Colonic mucosa (tissue), 4 donors: ENCODE measurements around the gene RRAS. TPM values are rescaled to one million over a fixed set of nuclear protein-coding genes. Genes with fewer than 3 reads are reported as not detected.

Source experiments
- DNase-seq: peaks from one replicate; pipeline ENCODE4 v3.0.0-alpha.2; 2020
- H3K27ac ChIP-seq: fragments of 200-600 bp; one replicate; pipeline ENCODE4 v1.8.0; 2021
- H3K27me3 ChIP-seq: fragments of 200-600 bp; one replicate; pipeline ENCODE4 v1.8.0; 2021
- H3K36me3 ChIP-seq: fragments of 200-600 bp; one replicate; pipeline ENCODE4 v1.8.0; 2021
- H3K4me1 ChIP-seq: fragments of 200-600 bp; one replicate; pipeline ENCODE4 v1.8.0; 2021; ENCODE audit warnings: mild to moderate bottlenecking
- H3K4me3 ChIP-seq: fragments of 200-600 bp; one replicate; pipeline ENCODE4 v1.8.0; 2021
- H3K9ac ChIP-seq, 2 donors: one replicate each; pipeline ENCODE4 v1.7.0; 2013; ENCODE audit warnings: control low read depth in 2 of 2, low read depth in 2 of 2, low read length in 2 of 2
- H3K9me3 ChIP-seq: fragments of 200-600 bp; one replicate; pipeline ENCODE4 v1.8.0; 2021
- CTCF ChIP-seq: fragments of 200-600 bp; IDR thresholded peaks from one replicate; pipeline ENCODE4 v1.8.0; 2022; ENCODE audit warnings: antibody characterized with exemption, mild to moderate bottlenecking
- intact Hi-C: fragments of 100-400 bp; cut with DNase I; formaldehyde crosslinking; loops from one replicate; pipeline ENCODE4 v1.14.1; 2022
- total RNA-seq, 2 donors: library from RNA; stranded (reverse); fragmentation: NEBNext Ultra II Directional in 1 of 2; extraction: Animal tissue kit (Norgen Biotek cat#: 25700) in 1 of 2; gene quantifications; one replicate each; pipeline ENCODE4 v1.2.1, GENCODE V29; 2021
- donor health status: healthy.
- donor health status: DM: no; HTN: no; CAD: no.
- donor health status: DM: no; HTN: no; CAD: no.

Gene RRAS
- total RNA-seq, 2 donors from 2014 or later = 45.7 to 62.2 TPM

GRCh38 chr19:49595819-49596404 is 44.0 kb downstream of the RRAS start:
- Histone ChIP-seq H3K9ac (no peak overlapping the region), H3K27ac (no peak overlapping the region), H3K9me3 (no peaks in the 10 kb centered on the region), H3K36me3 (peaks cover 13% of the 10 kb centered on the region), H3K4me1 (no peaks in the 10 kb centered on the region), H3K4me3 (no peak overlapping the region), H3K27me3 (no peaks in the 10 kb centered on the region)
- DNase-seq = no peak
- no peak for TF ChIP-seq CTCF
- intact Hi-C loops = no loop called here

- Histone ChIP-seq H3K36me3 (peaks cover 13% of the 10 kb centered on the region), H3K4me1 (no peaks in the 10 kb centered on the region), H3K4me3 (no peak overlapping the region), H3K9me3 (no peaks in the 10 kb centered on the region), H3K27ac (no peak overlapping the region), H3K9ac (no peak overlapping the region), H3K27me3 (no peaks in the 10 kb centered on the region)
- intact Hi-C loops = loop anchor here (5.0 kb wide), 1 partner anchor 42 kb away; no protein-coding TSS in a partner anchor
- no peak for TF ChIP-seq CTCF
- DNase-seq = peak; percentile 22
Observed at GRCh38 chr19:49594993-49595818, 44.7 kb downstream of the RRAS start.

GRCh38 chr19:49594157-49594992 is 45.6 kb downstream of the RRAS start:
- no peaks in the 10 kb centered on the region for H3K9me3 ChIP-seq
- H3K4me3 ChIP-seq = no peak overlapping the region
- H3K4me1 ChIP-seq = no peaks in the 10 kb centered on the region
- peaks cover 7% of the 10 kb centered on the region for H3K36me3 ChIP-seq
- peak overlapping the region in 1 of 2 donors; percentile 43 for H3K9ac ChIP-seq
- peak; percentile 22 for DNase-seq
- intact Hi-C loops = loop anchor here (5.0 kb wide), 1 partner anchor 43 kb away; no protein-coding TSS in a partner anchor
- no peak overlapping the region for H3K27ac ChIP-seq
- no peak for TF ChIP-seq CTCF
- H3K27me3 ChIP-seq = no peaks in the 10 kb centered on the region

GRCh38 chr19:49593233-49594113 is 46.5 kb downstream of the RRAS start:
- H3K27ac ChIP-seq = peak overlapping the region; percentile 91
- no peaks in the 10 kb centered on the region for H3K4me1 ChIP-seq
- H3K27me3 ChIP-seq = no peaks in the 10 kb centered on the region
- H3K4me3 ChIP-seq = peak overlapping the region; percentile 74
- H3K9me3 ChIP-seq = no peaks in the 10 kb centered on the region
- intact Hi-C loops = loop anchor here (5.0 kb wide), 1 partner anchor 44 kb away; no protein-coding TSS in a partner anchor
- H3K36me3 ChIP-seq = peaks cover 5% of the 10 kb centered on the region
- H3K9ac ChIP-seq = peak overlapping the region in 1 of 2 donors; percentile 92
- no peak for TF ChIP-seq CTCF
- peak; percentile 98 for DNase-seq
